ENCODE data around the gene CADM2. TPM values are rescaled to one million over a fixed set of nuclear protein-coding genes. Genes with fewer than 3 reads are reported as not detected.
A peak's percentile ranks its signal among the peaks of the same experiment; 100 is the strongest.

Gene CADM2
- total and polyA plus RNA-seq, 2 experiments from 2014 or later = 13.3 to 47.5 TPM

DNA sequence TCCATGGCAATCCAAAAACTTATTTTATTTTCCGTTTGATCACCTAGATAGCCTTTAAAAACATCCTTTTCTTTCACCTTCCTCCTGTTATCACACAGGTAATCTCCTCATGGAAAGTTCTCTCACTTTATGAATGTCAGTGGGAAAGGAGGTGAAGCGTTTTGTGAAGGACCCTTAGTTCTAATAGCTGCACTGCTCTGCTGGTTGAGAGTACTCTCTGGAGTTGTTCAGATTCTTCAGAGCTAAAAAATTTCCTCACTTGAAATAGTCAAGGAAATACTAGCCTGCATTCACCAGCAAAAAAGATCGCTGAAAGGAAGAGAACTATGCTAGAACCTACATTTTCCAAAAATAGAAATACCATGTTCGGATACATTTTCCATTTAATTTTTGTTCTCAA, 1097.2 kb downstream of the CADM2 start:
- no peaks in the 10 kb centered on the region for H3K79me2 ChIP-seq (replicated peaks; ENCODE audit: insufficient read depth)
- Mint-ChIP-seq H3K36me3 (ENCODE audit: low read depth) (no peaks in the 10 kb centered on the region), H3K27ac (no peak overlapping the region), H3K4me3 (no peak overlapping the region), H3K9me3 (no peaks in the 10 kb centered on the region), H3K27me3 (ENCODE audit: insufficient read depth, low read depth, poor library complexity) (no peaks in the 10 kb centered on the region), H3K4me1 (no peaks in the 10 kb centered on the region)
- H3F3A ChIP-seq (replicated peaks; ENCODE audit: low read depth) = no peaks in the 10 kb centered on the region
- H3K27ac ChIP-seq (ENCODE audit: low read depth) = no peak overlapping the region
- no peak overlapping the region for H3K4me3 ChIP-seq
- TF ChIP-seq ZNF114 (CRISPR knock-in tag; IDR thresholded peaks at IDR 0.05) (no peak), NANOG (IDR thresholded peaks at IDR 0.05; ENCODE audit: borderline replicate concordance) (no peak), EZH2 (IDR thresholded peaks at IDR 0.05; ENCODE audit: low read depth, unreplicated experiment) (no peak), EZH2phosphoT487 (IDR thresholded peaks at IDR 0.05; ENCODE audit: unreplicated experiment) (no peak), STAT1 (IDR thresholded peaks at IDR 0.05; ENCODE audit: unreplicated experiment) (no peak), JUNB (IDR thresholded peaks at IDR 0.05; ENCODE audit: unreplicated experiment) (no peak), POLR2AphosphoS5 (IDR thresholded peaks at IDR 0.05; ENCODE audit: low read depth) (no peak), CREB1 (CRISPR knock-in tag; IDR thresholded peaks at IDR 0.05; ENCODE audit: low read depth) (no peak), ZNF331 (CRISPR knock-in tag; IDR thresholded peaks at IDR 0.05; ENCODE audit: low read depth) (no peak)
- TF ChIP-seq, protein P1, sequence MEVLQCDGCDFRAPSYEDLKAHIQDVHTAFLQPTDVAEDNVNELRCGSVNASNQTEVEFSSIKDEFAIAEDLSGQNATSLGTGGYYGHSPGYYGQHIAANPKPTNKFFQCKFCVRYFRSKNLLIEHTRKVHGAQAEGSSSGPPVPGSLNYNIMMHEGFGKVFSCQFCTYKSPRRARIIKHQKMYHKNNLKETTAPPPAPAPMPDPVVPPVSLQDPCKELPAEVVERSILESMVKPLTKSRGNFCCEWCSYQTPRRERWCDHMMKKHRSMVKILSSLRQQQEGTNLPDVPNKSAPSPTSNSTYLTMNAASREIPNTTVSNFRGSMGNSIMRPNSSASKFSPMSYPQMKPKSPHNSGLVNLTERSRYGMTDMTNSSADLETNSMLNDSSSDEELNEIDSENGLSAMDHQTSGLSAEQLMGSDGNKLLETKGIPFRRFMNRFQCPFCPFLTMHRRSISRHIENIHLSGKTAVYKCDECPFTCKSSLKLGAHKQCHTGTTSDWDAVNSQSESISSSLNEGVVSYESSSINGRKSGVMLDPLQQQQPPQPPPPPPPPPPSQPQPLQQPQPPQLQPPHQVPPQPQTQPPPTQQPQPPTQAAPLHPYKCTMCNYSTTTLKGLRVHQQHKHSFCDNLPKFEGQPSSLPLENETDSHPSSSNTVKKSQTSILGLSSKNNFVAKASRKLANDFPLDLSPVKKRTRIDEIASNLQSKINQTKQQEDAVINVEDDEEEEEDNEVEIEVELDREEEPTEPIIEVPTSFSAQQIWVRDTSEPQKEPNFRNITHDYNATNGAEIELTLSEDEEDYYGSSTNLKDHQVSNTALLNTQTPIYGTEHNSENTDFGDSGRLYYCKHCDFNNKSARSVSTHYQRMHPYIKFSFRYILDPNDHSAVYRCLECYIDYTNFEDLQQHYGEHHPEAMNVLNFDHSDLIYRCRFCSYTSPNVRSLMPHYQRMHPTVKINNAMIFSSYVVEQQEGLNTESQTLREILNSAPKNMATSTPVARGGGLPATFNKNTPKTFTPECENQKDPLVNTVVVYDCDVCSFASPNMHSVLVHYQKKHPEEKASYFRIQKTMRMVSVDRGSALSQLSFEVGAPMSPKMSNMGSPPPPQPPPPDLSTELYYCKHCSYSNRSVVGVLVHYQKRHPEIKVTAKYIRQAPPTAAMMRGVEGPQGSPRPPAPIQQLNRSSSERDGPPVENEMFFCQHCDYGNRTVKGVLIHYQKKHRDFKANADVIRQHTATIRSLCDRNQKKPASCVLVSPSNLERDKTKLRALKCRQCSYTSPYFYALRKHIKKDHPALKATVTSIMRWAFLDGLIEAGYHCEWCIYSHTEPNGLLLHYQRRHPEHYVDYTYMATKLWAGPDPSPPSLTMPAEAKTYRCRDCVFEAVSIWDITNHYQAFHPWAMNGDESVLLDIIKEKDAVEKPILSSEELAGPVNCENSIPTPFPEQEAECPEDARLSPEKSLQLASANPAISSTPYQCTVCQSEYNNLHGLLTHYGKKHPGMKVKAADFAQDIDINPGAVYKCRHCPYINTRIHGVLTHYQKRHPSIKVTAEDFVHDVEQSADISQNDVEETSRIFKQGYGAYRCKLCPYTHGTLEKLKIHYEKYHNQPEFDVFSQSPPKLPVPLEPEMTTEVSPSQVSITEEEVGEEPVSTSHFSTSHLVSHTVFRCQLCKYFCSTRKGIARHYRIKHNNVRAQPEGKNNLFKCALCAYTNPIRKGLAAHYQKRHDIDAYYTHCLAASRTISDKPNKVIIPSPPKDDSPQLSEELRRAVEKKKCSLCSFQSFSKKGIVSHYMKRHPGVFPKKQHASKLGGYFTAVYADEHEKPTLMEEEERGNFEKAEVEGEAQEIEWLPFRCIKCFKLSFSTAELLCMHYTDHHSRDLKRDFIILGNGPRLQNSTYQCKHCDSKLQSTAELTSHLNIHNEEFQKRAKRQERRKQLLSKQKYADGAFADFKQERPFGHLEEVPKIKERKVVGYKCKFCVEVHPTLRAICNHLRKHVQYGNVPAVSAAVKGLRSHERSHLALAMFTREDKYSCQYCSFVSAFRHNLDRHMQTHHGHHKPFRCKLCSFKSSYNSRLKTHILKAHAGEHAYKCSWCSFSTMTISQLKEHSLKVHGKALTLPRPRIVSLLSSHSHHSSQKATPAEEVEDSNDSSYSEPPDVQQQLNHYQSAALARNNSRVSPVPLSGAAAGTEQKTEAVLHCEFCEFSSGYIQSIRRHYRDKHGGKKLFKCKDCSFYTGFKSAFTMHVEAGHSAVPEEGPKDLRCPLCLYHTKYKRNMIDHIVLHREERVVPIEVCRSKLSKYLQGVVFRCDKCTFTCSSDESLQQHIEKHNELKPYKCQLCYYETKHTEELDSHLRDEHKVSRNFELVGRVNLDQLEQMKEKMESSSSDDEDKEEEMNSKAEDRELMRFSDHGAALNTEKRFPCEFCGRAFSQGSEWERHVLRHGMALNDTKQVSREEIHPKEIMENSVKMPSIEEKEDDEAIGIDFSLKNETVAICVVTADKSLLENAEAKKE (CRISPR knock-in tag; IDR thresholded peaks at IDR 0.05) = no peak
- TF ChIP-seq, protein P2, sequence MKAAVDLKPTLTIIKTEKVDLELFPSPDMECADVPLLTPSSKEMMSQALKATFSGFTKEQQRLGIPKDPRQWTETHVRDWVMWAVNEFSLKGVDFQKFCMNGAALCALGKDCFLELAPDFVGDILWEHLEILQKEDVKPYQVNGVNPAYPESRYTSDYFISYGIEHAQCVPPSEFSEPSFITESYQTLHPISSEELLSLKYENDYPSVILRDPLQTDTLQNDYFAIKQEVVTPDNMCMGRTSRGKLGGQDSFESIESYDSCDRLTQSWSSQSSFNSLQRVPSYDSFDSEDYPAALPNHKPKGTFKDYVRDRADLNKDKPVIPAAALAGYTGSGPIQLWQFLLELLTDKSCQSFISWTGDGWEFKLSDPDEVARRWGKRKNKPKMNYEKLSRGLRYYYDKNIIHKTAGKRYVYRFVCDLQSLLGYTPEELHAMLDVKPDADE (IDR thresholded peaks at IDR 0.05) = no peak
- TF ChIP-seq, protein P3, sequence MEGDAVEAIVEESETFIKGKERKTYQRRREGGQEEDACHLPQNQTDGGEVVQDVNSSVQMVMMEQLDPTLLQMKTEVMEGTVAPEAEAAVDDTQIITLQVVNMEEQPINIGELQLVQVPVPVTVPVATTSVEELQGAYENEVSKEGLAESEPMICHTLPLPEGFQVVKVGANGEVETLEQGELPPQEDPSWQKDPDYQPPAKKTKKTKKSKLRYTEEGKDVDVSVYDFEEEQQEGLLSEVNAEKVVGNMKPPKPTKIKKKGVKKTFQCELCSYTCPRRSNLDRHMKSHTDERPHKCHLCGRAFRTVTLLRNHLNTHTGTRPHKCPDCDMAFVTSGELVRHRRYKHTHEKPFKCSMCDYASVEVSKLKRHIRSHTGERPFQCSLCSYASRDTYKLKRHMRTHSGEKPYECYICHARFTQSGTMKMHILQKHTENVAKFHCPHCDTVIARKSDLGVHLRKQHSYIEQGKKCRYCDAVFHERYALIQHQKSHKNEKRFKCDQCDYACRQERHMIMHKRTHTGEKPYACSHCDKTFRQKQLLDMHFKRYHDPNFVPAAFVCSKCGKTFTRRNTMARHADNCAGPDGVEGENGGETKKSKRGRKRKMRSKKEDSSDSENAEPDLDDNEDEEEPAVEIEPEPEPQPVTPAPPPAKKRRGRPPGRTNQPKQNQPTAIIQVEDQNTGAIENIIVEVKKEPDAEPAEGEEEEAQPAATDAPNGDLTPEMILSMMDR (conservative IDR thresholded peaks at IDR 0.05; ENCODE audit: low read depth in 2 of 2) = no peak
- TF ChIP-seq, protein P4, sequence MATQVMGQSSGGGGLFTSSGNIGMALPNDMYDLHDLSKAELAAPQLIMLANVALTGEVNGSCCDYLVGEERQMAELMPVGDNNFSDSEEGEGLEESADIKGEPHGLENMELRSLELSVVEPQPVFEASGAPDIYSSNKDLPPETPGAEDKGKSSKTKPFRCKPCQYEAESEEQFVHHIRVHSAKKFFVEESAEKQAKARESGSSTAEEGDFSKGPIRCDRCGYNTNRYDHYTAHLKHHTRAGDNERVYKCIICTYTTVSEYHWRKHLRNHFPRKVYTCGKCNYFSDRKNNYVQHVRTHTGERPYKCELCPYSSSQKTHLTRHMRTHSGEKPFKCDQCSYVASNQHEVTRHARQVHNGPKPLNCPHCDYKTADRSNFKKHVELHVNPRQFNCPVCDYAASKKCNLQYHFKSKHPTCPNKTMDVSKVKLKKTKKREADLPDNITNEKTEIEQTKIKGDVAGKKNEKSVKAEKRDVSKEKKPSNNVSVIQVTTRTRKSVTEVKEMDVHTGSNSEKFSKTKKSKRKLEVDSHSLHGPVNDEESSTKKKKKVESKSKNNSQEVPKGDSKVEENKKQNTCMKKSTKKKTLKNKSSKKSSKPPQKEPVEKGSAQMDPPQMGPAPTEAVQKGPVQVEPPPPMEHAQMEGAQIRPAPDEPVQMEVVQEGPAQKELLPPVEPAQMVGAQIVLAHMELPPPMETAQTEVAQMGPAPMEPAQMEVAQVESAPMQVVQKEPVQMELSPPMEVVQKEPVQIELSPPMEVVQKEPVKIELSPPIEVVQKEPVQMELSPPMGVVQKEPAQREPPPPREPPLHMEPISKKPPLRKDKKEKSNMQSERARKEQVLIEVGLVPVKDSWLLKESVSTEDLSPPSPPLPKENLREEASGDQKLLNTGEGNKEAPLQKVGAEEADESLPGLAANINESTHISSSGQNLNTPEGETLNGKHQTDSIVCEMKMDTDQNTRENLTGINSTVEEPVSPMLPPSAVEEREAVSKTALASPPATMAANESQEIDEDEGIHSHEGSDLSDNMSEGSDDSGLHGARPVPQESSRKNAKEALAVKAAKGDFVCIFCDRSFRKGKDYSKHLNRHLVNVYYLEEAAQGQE (IDR thresholded peaks at IDR 0.05; ENCODE audit: unreplicated experiment) = no peak
- H2AFZ ChIP-seq = peak overlapping the region; percentile 25; the same call in 1 of the 2 replicates
- DNase-seq (ENCODE audit: low spot score) (no peak), ATAC-seq (no peak)
- no peaks in the 10 kb centered on the region for H3K4me1 ChIP-seq (ENCODE audit: insufficient read depth)
- no peak overlapping the region for H3K4me2 ChIP-seq
- no peaks in the 10 kb centered on the region for H4K20me1 ChIP-seq (replicated peaks; ENCODE audit: insufficient read depth)
- H3K27me3 ChIP-seq (ENCODE audit: insufficient read depth) = no peaks in the 10 kb centered on the region
- H3K36me3 ChIP-seq (ENCODE audit: insufficient read depth) = no peaks in the 10 kb centered on the region
- no peaks in the 10 kb centered on the region for H3K9me2 ChIP-seq (ENCODE audit: insufficient read depth)
